HG03097 (cell line): ENCODE data around the gene HPCAL1.
"Not testable (repeated sequence)": the region's sequence is repeated elsewhere in the genome, so short reads cannot be mapped to it uniquely, and the experiment has no call there.

Experiments
- ATAC-seq: cut with Tn5 transposase; IDR thresholded peaks from one replicate; pipeline ENCODE4 v1.9.1; 2021; ENCODE audit not compliant: unreplicated experiment, low FRiP score

The HPCAL1 gene

GRCh38 chr2:10302479-10303180 lies at the start of gene HPCAL1:
TSS of gene HPCAL1 (plus strand) at chr2:10302904. CDS start at chr2:10419758, 116,854 bp downstream.
- ATAC-seq, result peak; percentile 79

- ATAC-seq, result no peak
Observed at GRCh38 chr2:10253596-10254372, 48.9 kb upstream of the HPCAL1 start.

- no peak for ATAC-seq
Observed at GRCh38 chr2:10254373-10255188, 48.1 kb upstream of the HPCAL1 start.

GRCh38 chr2:10255189-10256030 lies 47.3 kb upstream of the HPCAL1 start:
- ATAC-seq, result no peak

- no peak for ATAC-seq
Observed at GRCh38 chr2:10256031-10256514, 46.6 kb upstream of the HPCAL1 start.

- ATAC-seq, result no peak
Observed at GRCh38 chr2:10256515-10257031, 46.1 kb upstream of the HPCAL1 start.

GRCh38 chr2:10257036-10257435 lies 45.7 kb upstream of the HPCAL1 start:
- no peak for ATAC-seq

GRCh38 chr2:10257500-10258147 lies 45.1 kb upstream of the HPCAL1 start:
- ATAC-seq, result no peak

GRCh38 chr2:10258326-10258725 lies 44.4 kb upstream of the HPCAL1 start:
- no peak for ATAC-seq

GRCh38 chr2:10258726-10259125 lies 44.0 kb upstream of the HPCAL1 start:
- no peak for ATAC-seq

- ATAC-seq, result no peak
Observed at GRCh38 chr2:10260130-10260529, 42.6 kb upstream of the HPCAL1 start.

- ATAC-seq, result not testable (repeated sequence)
Observed at GRCh38 chr2:10263526-10263925, 39.2 kb upstream of the HPCAL1 start.

GRCh38 chr2:10264506-10265328 lies 38.0 kb upstream of the HPCAL1 start:
- no peak for ATAC-seq

- ATAC-seq, result no peak
Observed at GRCh38 chr2:10265329-10266132, 37.2 kb upstream of the HPCAL1 start.

- no peak for ATAC-seq
Observed at GRCh38 chr2:10266133-10266620, 36.5 kb upstream of the HPCAL1 start.

GRCh38 chr2:10267036-10267435 lies 35.7 kb upstream of the HPCAL1 start:
- ATAC-seq, result no peak
